Gastroesophageal sphincter (tissue), 3 donors: Measurements from ENCODE around the gene GOLT1B.

Experiments used
- EP300 ChIP-seq: sonication (generic); formaldehyde crosslinking; IDR thresholded peaks from one replicate; pipeline ENCODE4 v1.6.1; 2017; ENCODE audit warnings: antibody characterized with exemption, mild to moderate bottlenecking
- POLR2A ChIP-seq, 2 donors: fragments of 450-650 bp; IDR thresholded peaks; one replicate each; pipeline ENCODE4 v1.6.1; 2017; ENCODE audit warnings: antibody characterized with exemption in 2 of 2, mild to moderate bottlenecking in 2 of 2, moderate library complexity in 1 of 2
- POLR2AphosphoS5 ChIP-seq: sonication (generic); formaldehyde crosslinking; IDR thresholded peaks from one replicate; pipeline ENCODE4 v1.6.1; 2017; ENCODE audit warnings: antibody characterized with exemption
- TF ChIP-seq, protein P1 (sequence below), 4 experiments: fragments of 200-600 bp in 2 of 4; fragments of 450-650 bp in 2 of 4; sonication (generic) in 1 of 4; IDR thresholded peaks; one replicate each; pipeline ENCODE4 v1.5.1; 2017 to 2019; ENCODE audit warnings: antibody characterized with exemption in 4 of 4, mild to moderate bottlenecking in 2 of 4, moderate library complexity in 2 of 4

- TF ChIP-seq POLR2A (IDR thresholded peaks at IDR 0.05) (no peak), POLR2AphosphoS5 (no peak), EP300 (no peak)
- TF ChIP-seq, protein P1, sequence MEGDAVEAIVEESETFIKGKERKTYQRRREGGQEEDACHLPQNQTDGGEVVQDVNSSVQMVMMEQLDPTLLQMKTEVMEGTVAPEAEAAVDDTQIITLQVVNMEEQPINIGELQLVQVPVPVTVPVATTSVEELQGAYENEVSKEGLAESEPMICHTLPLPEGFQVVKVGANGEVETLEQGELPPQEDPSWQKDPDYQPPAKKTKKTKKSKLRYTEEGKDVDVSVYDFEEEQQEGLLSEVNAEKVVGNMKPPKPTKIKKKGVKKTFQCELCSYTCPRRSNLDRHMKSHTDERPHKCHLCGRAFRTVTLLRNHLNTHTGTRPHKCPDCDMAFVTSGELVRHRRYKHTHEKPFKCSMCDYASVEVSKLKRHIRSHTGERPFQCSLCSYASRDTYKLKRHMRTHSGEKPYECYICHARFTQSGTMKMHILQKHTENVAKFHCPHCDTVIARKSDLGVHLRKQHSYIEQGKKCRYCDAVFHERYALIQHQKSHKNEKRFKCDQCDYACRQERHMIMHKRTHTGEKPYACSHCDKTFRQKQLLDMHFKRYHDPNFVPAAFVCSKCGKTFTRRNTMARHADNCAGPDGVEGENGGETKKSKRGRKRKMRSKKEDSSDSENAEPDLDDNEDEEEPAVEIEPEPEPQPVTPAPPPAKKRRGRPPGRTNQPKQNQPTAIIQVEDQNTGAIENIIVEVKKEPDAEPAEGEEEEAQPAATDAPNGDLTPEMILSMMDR (IDR thresholded peaks at IDR 0.05), result no peak
Measured at GRCh38 chr12:21562859-21563258, 61.3 kb downstream of the GOLT1B start.
